ENCODE results near the gene KCNMB3. TPM values are rescaled to one million over a fixed set of nuclear protein-coding genes. Genes with fewer than 3 reads are reported as not detected.
A peak's percentile ranks its signal among the peaks of the same experiment; 100 is the strongest.

Gene KCNMB3
- total RNA-seq, 4 donors from 2014 or later: 1.3 to 4.1 (median 2.9) TPM

DNA sequence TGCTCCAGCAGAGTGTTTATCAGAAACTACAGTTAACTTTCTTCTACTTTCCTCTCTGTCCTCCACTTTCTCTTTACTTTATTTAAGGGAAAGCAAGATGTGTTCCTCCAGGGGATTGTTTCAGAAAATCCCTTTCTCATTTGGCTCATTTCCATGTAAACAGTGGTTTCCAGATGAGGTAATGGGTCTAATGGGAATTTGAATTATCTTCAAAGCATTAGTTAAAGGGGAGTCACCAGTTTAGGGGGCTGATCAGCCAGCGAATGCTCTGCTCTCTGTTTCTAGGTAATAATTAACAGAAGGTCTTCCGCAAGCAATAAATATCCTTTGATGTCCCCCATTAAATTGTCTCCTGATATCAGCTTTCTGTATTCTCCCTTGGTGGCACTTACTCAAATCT, 41.5 kb upstream of the KCNMB3 start:
- 90% methylated on average over 2 of the region's 2 CpGs for WGBS
- DNase-seq (ENCODE audit: extremely low spot score): peak; percentile 4
- no peaks in the 10 kb centered on the region for H3K4me1 ChIP-seq
- H3K9me3 ChIP-seq: no peaks in the 10 kb centered on the region
- no peaks in the 10 kb centered on the region for H3K27me3 ChIP-seq
- H3K4me3 ChIP-seq: no peak overlapping the region
- no peaks in the 10 kb centered on the region for H3K36me3 ChIP-seq
- no peak overlapping the region for H3K27ac ChIP-seq (replicated peaks in 1 of 4)
- intact Hi-C loops (cut with DNase I): no loop called here
- TF ChIP-seq, protein P1, sequence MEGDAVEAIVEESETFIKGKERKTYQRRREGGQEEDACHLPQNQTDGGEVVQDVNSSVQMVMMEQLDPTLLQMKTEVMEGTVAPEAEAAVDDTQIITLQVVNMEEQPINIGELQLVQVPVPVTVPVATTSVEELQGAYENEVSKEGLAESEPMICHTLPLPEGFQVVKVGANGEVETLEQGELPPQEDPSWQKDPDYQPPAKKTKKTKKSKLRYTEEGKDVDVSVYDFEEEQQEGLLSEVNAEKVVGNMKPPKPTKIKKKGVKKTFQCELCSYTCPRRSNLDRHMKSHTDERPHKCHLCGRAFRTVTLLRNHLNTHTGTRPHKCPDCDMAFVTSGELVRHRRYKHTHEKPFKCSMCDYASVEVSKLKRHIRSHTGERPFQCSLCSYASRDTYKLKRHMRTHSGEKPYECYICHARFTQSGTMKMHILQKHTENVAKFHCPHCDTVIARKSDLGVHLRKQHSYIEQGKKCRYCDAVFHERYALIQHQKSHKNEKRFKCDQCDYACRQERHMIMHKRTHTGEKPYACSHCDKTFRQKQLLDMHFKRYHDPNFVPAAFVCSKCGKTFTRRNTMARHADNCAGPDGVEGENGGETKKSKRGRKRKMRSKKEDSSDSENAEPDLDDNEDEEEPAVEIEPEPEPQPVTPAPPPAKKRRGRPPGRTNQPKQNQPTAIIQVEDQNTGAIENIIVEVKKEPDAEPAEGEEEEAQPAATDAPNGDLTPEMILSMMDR (IDR thresholded peaks at IDR 0.05): no peak
- TF ChIP-seq EP300 (IDR thresholded peaks at IDR 0.05) (no peak), POLR2AphosphoS5 (IDR thresholded peaks at IDR 0.05) (no peak), POLR2A (IDR thresholded peaks at IDR 0.05; ENCODE audit: low read depth) (no peak)

DNA sequence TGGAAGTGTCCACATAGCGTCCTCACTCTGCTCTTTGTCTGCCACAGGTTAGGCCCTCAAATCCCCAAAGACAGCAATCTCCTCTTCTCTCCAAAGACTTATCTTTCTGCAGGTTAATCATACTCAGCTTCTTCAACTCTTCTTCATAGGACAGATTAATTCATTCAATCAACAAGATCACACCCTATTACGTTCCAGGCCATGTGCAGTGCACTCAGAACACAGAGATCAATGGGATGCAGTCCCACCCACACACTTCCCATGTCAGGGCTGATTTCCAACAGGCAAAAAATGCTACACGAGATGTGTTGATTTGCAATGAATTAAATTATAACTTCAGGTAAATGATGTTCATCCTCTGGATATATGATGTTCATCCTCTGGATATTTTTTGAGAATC, 38.4 kb upstream of the KCNMB3 start:
- no peaks in the 10 kb centered on the region for H3K36me3 ChIP-seq
- H3K9me3 ChIP-seq: no peaks in the 10 kb centered on the region
- H3K27me3 ChIP-seq: no peaks in the 10 kb centered on the region
- DNase-seq (ENCODE audit: extremely low spot score): peak; percentile 80
- 79% methylated on average over 3 of the region's 3 CpGs for WGBS
- intact Hi-C loops (cut with DNase I): no loop called here
- H3K4me1 ChIP-seq: no peaks in the 10 kb centered on the region
- H3K4me3 ChIP-seq: no peak overlapping the region
- TF ChIP-seq EP300 (IDR thresholded peaks at IDR 0.05): no peak
- no peak for TF ChIP-seq POLR2AphosphoS5 (IDR thresholded peaks at IDR 0.05)
- H3K27ac ChIP-seq (replicated peaks in 1 of 4): no peak overlapping the region

- no peaks in the 10 kb centered on the region for H3K27me3 ChIP-seq
- H3K27ac ChIP-seq (replicated peaks in 1 of 4): no peak overlapping the region
- no peaks in the 10 kb centered on the region for H3K4me1 ChIP-seq
- WGBS: 92% methylated on average over 4 of the region's 4 CpGs
- no peaks in the 10 kb centered on the region for H3K36me3 ChIP-seq
- no peak overlapping the region for H3K4me3 ChIP-seq
- intact Hi-C loops (cut with DNase I): no loop called here
- DNase-seq (ENCODE audit: extremely low spot score): peak; percentile 50
- H3K9me3 ChIP-seq: no peaks in the 10 kb centered on the region
- TF ChIP-seq, protein P1 (IDR thresholded peaks at IDR 0.05): no peak
- TF ChIP-seq EP300 (IDR thresholded peaks at IDR 0.05) (no peak), POLR2AphosphoS5 (IDR thresholded peaks at IDR 0.05) (no peak), POLR2A (IDR thresholded peaks at IDR 0.05; ENCODE audit: low read depth) (no peak)
Observed at GRCh38 chr3:179288845-179289244, 37.9 kb upstream of the KCNMB3 start.

DNA sequence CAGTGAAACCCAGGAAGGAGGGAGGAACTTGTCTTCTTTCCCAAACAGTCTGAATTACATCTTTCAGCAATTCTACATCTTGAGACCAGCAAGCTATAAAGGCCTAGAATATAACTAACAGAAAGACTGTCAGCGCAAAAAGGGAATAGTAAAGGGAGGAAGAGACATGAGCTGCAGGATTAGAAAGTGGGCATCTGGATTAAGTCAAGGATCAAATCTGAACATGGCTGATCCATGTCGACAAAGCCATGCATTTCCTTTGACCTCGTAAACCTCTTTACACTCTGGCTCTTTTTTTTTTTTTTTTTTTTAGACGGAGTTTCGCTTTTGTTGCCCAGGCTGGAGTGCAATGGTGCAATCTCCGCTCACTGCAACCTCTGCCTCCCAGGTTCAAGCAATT, 35.4 kb upstream of the KCNMB3 start:
- Histone ChIP-seq H3K27me3 (no peaks in the 10 kb centered on the region), H3K36me3 (no peaks in the 10 kb centered on the region), H3K9me3 (no peaks in the 10 kb centered on the region), H3K4me3 (no peak overlapping the region), H3K4me1 (no peaks in the 10 kb centered on the region), H3K27ac (replicated peaks in 1 of 4) (no peak overlapping the region)
- intact Hi-C loops (cut with DNase I): no loop called here
- TF ChIP-seq POLR2A (IDR thresholded peaks at IDR 0.05; ENCODE audit: low read depth) (no peak), EP300 (IDR thresholded peaks at IDR 0.05) (no peak), POLR2AphosphoS5 (IDR thresholded peaks at IDR 0.05) (no peak)
- TF ChIP-seq, protein P1 (IDR thresholded peaks at IDR 0.05): no peak
- WGBS: 88% methylated on average over 6 of the region's 6 CpGs
- DNase-seq (ENCODE audit: extremely low spot score): no peak

GRCh38 chr3:179281825-179282224, 30.9 kb upstream of the KCNMB3 start:
- WGBS: 95% methylated on average over 3 of the region's 3 CpGs
- TF ChIP-seq POLR2A (IDR thresholded peaks at IDR 0.05; ENCODE audit: low read depth): no peak
- TF ChIP-seq, protein P1 (IDR thresholded peaks at IDR 0.05): no peak
- TF ChIP-seq EP300 (IDR thresholded peaks at IDR 0.05): no peak
- no peak for TF ChIP-seq POLR2AphosphoS5 (IDR thresholded peaks at IDR 0.05)
- no peaks in the 10 kb centered on the region for H3K27me3 ChIP-seq
- no peaks in the 10 kb centered on the region for H3K9me3 ChIP-seq
- no peaks in the 10 kb centered on the region for H3K36me3 ChIP-seq
- H3K4me1 ChIP-seq: no peaks in the 10 kb centered on the region
- H3K27ac ChIP-seq (replicated peaks in 1 of 4): no peak overlapping the region
- H3K4me3 ChIP-seq: no peak overlapping the region
- intact Hi-C loops (cut with DNase I): no loop called here
- DNase-seq (ENCODE audit: extremely low spot score): peak; percentile 57

All from esophagus muscularis mucosa (tissue), 4 donors.